ENCODE measurements around the gene DIAPH3. TPM values are rescaled to one million over a fixed set of nuclear protein-coding genes. Genes with fewer than 3 reads are reported as not detected.

DIAPH3 gene
- total and polyA plus RNA-seq, 2 of the 8 experiments (the other 6 are each of a cell fraction or from before 2014, with no cell fraction given): 8.0 to 30.8 TPM

DNA sequence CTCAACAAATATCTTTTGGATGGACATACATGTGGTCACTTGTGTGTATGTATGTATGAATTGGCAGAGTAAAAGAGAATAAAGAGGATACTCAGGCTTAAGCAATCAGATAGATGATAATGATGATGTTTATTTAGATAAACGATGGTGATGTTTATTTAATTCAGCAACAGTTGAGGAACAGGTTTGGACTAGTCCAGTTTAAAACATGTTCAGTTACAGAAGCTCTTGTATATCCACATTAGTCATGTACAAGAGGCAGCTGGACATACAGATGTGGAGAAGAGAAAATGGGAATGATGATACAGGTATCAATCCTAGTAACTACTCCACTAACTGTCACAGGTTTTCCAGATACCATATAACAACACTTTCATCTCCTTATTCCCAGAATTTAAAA lies 232.1 kb downstream of the DIAPH3 start:
- no peak overlapping the region for H4K91ac ChIP-seq (replicated peaks; ENCODE audit: insufficient read length, low read length)
- H3K4me3 ChIP-seq (ENCODE audit: extremely low read depth in 1 of 4, insufficient read depth in 2 of 4, low read depth in 3 of 4, low read length in 4 of 4): no peak overlapping the region
- no peak overlapping the region for H2BK120ac ChIP-seq (replicated peaks; ENCODE audit: low read depth, low read length)
- ChIA-PET POLR2A (ENCODE audit: partially characterized antibody) (no interaction called here), CTCF (ENCODE audit: partially characterized antibody) (no interaction called here)
- H2BK15ac ChIP-seq (ENCODE audit: low read length): no peak overlapping the region
- no peak overlapping the region for H3K4ac ChIP-seq (replicated peaks; ENCODE audit: insufficient read length, low read depth, low read length)
- 76 to 100% methylated on average over 1 of the region's 1 CpG for WGBS, 2 experiments (ENCODE audit: extremely low coverage in 1 of 2, insufficient coverage in 1 of 2, insufficient read length in 1 of 2, insufficient replicate concordance in 2 of 2, low coverage in 1 of 2, low lambda C conversion rate in 2 of 2, missing lambda C conversion rate in 1 of 2)
- H3K4me1 ChIP-seq (replicated peaks in 1 of 4; ENCODE audit: control insufficient read depth in 3 of 4, insufficient read depth in 4 of 4, low read length in 3 of 4): no peaks in the 10 kb centered on the region
- TF ChIP-seq FOSL1 (IDR thresholded peaks at IDR 0.05; ENCODE audit: insufficient read depth, low read depth, low read length) (no peak), CEBPB (IDR thresholded peaks at IDR 0.05; ENCODE audit: low read depth, low read length) (no peak), HDAC2 (IDR thresholded peaks at IDR 0.05; ENCODE audit: borderline replicate concordance in 1 of 2, low read depth in 2 of 2, low read length in 2 of 2) (no peak), RFX5 (IDR thresholded peaks at IDR 0.05; ENCODE audit: borderline replicate concordance, low read depth, low read length) (no peak), POU5F1 (IDR thresholded peaks at IDR 0.05; ENCODE audit: low read depth, low read length) (no peak), ZNF274 (IDR thresholded peaks at IDR 0.05; ENCODE audit: borderline replicate concordance, extremely low read depth, low read length) (no peak), TAF1 (IDR thresholded peaks at IDR 0.05; ENCODE audit: low read depth, low read length) (no peak), RAD21 (IDR thresholded peaks at IDR 0.05 in 1 of 2, conservative IDR thresholded peaks at IDR 0.05 in 1 of 2; ENCODE audit: low read depth in 2 of 2, low read length in 2 of 2) (no peak), HDAC6 (IDR thresholded peaks at IDR 0.05; ENCODE audit: low read depth, low read length) (no peak)
- no peak overlapping the region for H3K14ac ChIP-seq (ENCODE audit: insufficient read length)
- H2BK20ac ChIP-seq (ENCODE audit: low read length): no peak overlapping the region
- H3K27ac ChIP-seq (ENCODE audit: low read depth, low read length): no peak overlapping the region
- no peak overlapping the region for H3K4me2 ChIP-seq (ENCODE audit: insufficient read depth in 1 of 2, low read depth in 2 of 2, low read length in 2 of 2)
- H3K79me2 ChIP-seq (ENCODE audit: control insufficient read depth in 1 of 2, insufficient read depth in 2 of 2, low read length in 2 of 2): no peaks in the 10 kb centered on the region
- no peak overlapping the region for H4K5ac ChIP-seq (ENCODE audit: insufficient read length, low read depth, low read length)
- H2BK12ac ChIP-seq (ENCODE audit: low read depth, low read length): no peak overlapping the region
- no peak overlapping the region for H2AK5ac ChIP-seq (ENCODE audit: low read depth, low read length)
- no peak overlapping the region for H3K9ac ChIP-seq (replicated peaks in 1 of 4; ENCODE audit: extremely low read depth in 1 of 4, low read depth in 3 of 4, low read length in 3 of 4)
- FAIRE-seq: no peak
- no peak overlapping the region for H3K18ac ChIP-seq (ENCODE audit: extremely low read depth, low read length)
- H2AFZ ChIP-seq (ENCODE audit: low read length): no peak overlapping the region
- H3K23me2 ChIP-seq (ENCODE audit: low read depth, low read length): no peaks in the 10 kb centered on the region
- H4K20me1 ChIP-seq (replicated peaks in 1 of 2; ENCODE audit: control insufficient read depth in 1 of 2, insufficient read depth in 2 of 2, low read length in 2 of 2): no peaks in the 10 kb centered on the region
- H4K8ac ChIP-seq (ENCODE audit: extremely low read depth, insufficient read depth, low read length): no peak overlapping the region
- DNase-seq (ENCODE audit: low read depth in 1 of 2, low spot score in 2 of 2): no peak
- no peaks in the 10 kb centered on the region for H3K79me1 ChIP-seq (ENCODE audit: low read depth, low read length)
- no peak overlapping the region for H2BK5ac ChIP-seq (ENCODE audit: low read depth, low read length)
- H3K23ac ChIP-seq (ENCODE audit: insufficient read length): no peak overlapping the region
- H3K9me3 ChIP-seq (ENCODE audit: insufficient read depth in 2 of 2, low read depth in 1 of 2, low read length in 1 of 2): no peaks in the 10 kb centered on the region
- H3K56ac ChIP-seq (replicated peaks; ENCODE audit: insufficient read length, low read depth, low read length): no peak overlapping the region
- H3K27me3 ChIP-seq (replicated peaks in 1 of 4; ENCODE audit: control insufficient read depth in 3 of 4, extremely low read depth in 1 of 4, insufficient read depth in 3 of 4, low read length in 3 of 4): no peaks in the 10 kb centered on the region
- H3K36me3 ChIP-seq (ENCODE audit: control insufficient read depth in 2 of 4, insufficient read depth in 4 of 4, low read length in 3 of 4): no peaks in the 10 kb centered on the region

All from H1 (cell line).